CD4-positive, alpha-beta T cell treated with Interleukin-17A for 4 hours (primary cell): ENCODE data around the gene RRAGD.

Experiments used
- DNase-seq: peaks from one replicate; pipeline ENCODE4 v3.0.0-alpha.2; 2020; ENCODE audit warnings: mixed read lengths

RRAGD gene

GRCh38 chr6:89412071-89413005 lies at the start of gene RRAGD:
Gene RRAGD (minus strand): TSS chr6:89412273. CDS start chr6:89411993, 280 bp downstream.
- peak; percentile 73 for DNase-seq

- DNase-seq = no peak
Observed at GRCh38 chr6:89460713-89461112, 48.6 kb upstream of the RRAGD start.

- no peak for DNase-seq
Observed at GRCh38 chr6:89459501-89459900, 47.4 kb upstream of the RRAGD start.

GRCh38 chr6:89458704-89459103 lies 46.6 kb upstream of the RRAGD start:
- DNase-seq = no peak

- no peak for DNase-seq
Observed at GRCh38 chr6:89454300-89454699, 42.2 kb upstream of the RRAGD start.

- DNase-seq = no peak
Observed at GRCh38 chr6:89452281-89452680, 40.2 kb upstream of the RRAGD start.

- DNase-seq = no peak
Observed at GRCh38 chr6:89449193-89449592, 37.1 kb upstream of the RRAGD start.

- DNase-seq = no peak
Observed at GRCh38 chr6:89443658-89444057, 31.6 kb upstream of the RRAGD start.

- no peak for DNase-seq
Observed at GRCh38 chr6:89440200-89440599, 28.1 kb upstream of the RRAGD start.

- no peak for DNase-seq
Observed at GRCh38 chr6:89439014-89439413, 26.9 kb upstream of the RRAGD start.

- DNase-seq = no peak
Observed at GRCh38 chr6:89438248-89438647, 26.2 kb upstream of the RRAGD start.

- no peak for DNase-seq
Observed at GRCh38 chr6:89436226-89436625, 24.2 kb upstream of the RRAGD start.

GRCh38 chr6:89434954-89435353 lies 22.9 kb upstream of the RRAGD start:
- no peak for DNase-seq

GRCh38 chr6:89434150-89434499 lies 22.1 kb upstream of the RRAGD start:
- no peak for DNase-seq

- peak; percentile 39 for DNase-seq
Observed at GRCh38 chr6:89433252-89434149, 21.4 kb upstream of the RRAGD start.

- DNase-seq = peak; percentile 85
Observed at GRCh38 chr6:89432875-89433251, 20.8 kb upstream of the RRAGD start, which contains the start of gene ANKRD6. Gene ANKRD6 (plus strand): TSS chr6:89433152. CDS start chr6:89566977, 133,825 bp downstream.

- DNase-seq = no peak
Observed at GRCh38 chr6:89430201-89430962, 18.3 kb upstream of the RRAGD start.

GRCh38 chr6:89416796-89417195 lies 4.7 kb upstream of the RRAGD start:
- no peak for DNase-seq

GRCh38 chr6:89415185-89415584 lies 3.1 kb upstream of the RRAGD start:
- DNase-seq = no peak

GRCh38 chr6:89414215-89414614 lies 2.1 kb upstream of the RRAGD start:
- no peak for DNase-seq

GRCh38 chr6:89413006-89413400 lies 930 bp upstream of the RRAGD start:
- DNase-seq = no peak

GRCh38 chr6:89411145-89412070 lies 665 bp downstream of the RRAGD start:
- peak; percentile 41 for DNase-seq
